GM12878 (cell line): Measurements from ENCODE around the gene ZNF860. TPM values are rescaled to one million over a fixed set of nuclear protein-coding genes. Genes with fewer than 3 reads are reported as not detected.

Experiments
- ATAC-seq: fragments of 200-7000 bp; cut with Tn5 transposase; 3 replicates; pipeline ENCODE4 v1.9.1; 2020; ENCODE audit warnings: mild to moderate bottlenecking, moderate library complexity
- BruUV-seq: library from RNA; stranded (reverse); fragments of 400-500 nt; replicated peaks from 2 replicates; lab custom pipeline; 2021; lab: Mats Ljungman, UMichigan
- CTCF ChIA-PET: fragments of 300-600 bp; sonication (Branson Sonifier 250); formaldehyde crosslinking; extraction: SDS; loops from one replicate; lab custom pipeline; 2021; ENCODE audit warnings: inconsistent platforms; lab: Yijun Ruan, JAX
- POLR2A ChIA-PET: fragments of 350-600 bp; formaldehyde crosslinking; extraction: SDS; loops from one replicate; lab custom pipeline; 2021; ENCODE audit warnings: inconsistent platforms; lab: Charles Lee
- RAD21 ChIA-PET: fragments of 300-600 bp; sonication (Branson Sonifier 250); formaldehyde crosslinking; loops from one replicate; lab custom pipeline; 2023; ENCODE audit warnings: antibody characterized with exemption; ENCODE audit not compliant: unreplicated experiment; lab: Charles Lee
- SMC1A ChIA-PET: fragments of 300-600 bp; sonication (Branson Sonifier 250); formaldehyde crosslinking; loops from one replicate; lab custom pipeline; 2023; ENCODE audit not compliant: unreplicated experiment, uncharacterized antibody; lab: Charles Lee
- DNase-seq: peaks from one replicate; pipeline ENCODE4 v3.0.0-alpha.2; 2011; ENCODE audit warnings: low read depth, low spot score
- FAIRE-seq: peaks from 3 replicates; lab custom pipeline; 2011; peaks lifted over from hg19 to GRCh38; lab: Jason Lieb, UNC
- H2AFZ ChIP-seq: 2 replicates; pipeline ENCODE4 v1.6.0; 2011; ENCODE audit warnings: low read depth, low read length, control low read depth; ENCODE audit not compliant: control insufficient read depth
- H3K27ac ChIP-seq: 2 replicates; pipeline ENCODE4 v1.5.1; 2011; ENCODE audit warnings: control low read depth; ENCODE audit not compliant: control insufficient read depth, insufficient read depth
- H3K27me3 ChIP-seq, 2 experiments: replicated peaks in 1 of 2; 2 replicates each; pipeline versions ENCODE4 v1.6.0 to v1.6.1; 2011; ENCODE audit warnings: low read length in 1 of 2; ENCODE audit not compliant: control insufficient read depth in 2 of 2, insufficient read depth in 2 of 2
- H3K36me3 ChIP-seq, 2 experiments: 2 replicates each; pipeline ENCODE4 v1.5.1; 2011; ENCODE audit warnings: low read length in 1 of 2; ENCODE audit not compliant: control insufficient read depth in 2 of 2, insufficient read depth in 2 of 2
- H3K4me1 ChIP-seq: 2 replicates; pipeline ENCODE4 v1.6.1; 2011; ENCODE audit warnings: mild to moderate bottlenecking, low read length, moderate library complexity, mixed read lengths; ENCODE audit not compliant: control insufficient read depth, insufficient read depth
- H3K4me2 ChIP-seq: 2 replicates; pipeline ENCODE4 v1.6.0; 2011; ENCODE audit warnings: control low read depth; ENCODE audit not compliant: control insufficient read depth, insufficient read depth
- H3K4me3 ChIP-seq: fragments of 200-600 bp; sonication (generic); 2 replicates; pipeline ENCODE4 v1.5.1; 2016
- H3K79me2 ChIP-seq: 2 replicates; pipeline ENCODE4 v1.6.0; 2011; ENCODE audit warnings: low read length; ENCODE audit not compliant: control insufficient read depth, insufficient read depth
- H3K9ac ChIP-seq: 2 replicates; pipeline ENCODE4 v1.8.0; 2011; ENCODE audit warnings: low read length, control low read depth, mixed read lengths; ENCODE audit not compliant: control insufficient read depth, insufficient read depth
- H3K9me3 ChIP-seq: replicated peaks from 3 replicates; pipeline ENCODE4 v1.5.1; 2011; ENCODE audit warnings: mild to moderate bottlenecking, low read length; ENCODE audit not compliant: control insufficient read depth, insufficient read depth
- H4K20me1 ChIP-seq: 2 replicates; pipeline ENCODE4 v1.6.0; 2011; ENCODE audit not compliant: control insufficient read depth, insufficient read depth
- BCL11A ChIP-seq: IDR thresholded peaks from 2 replicates; pipeline ENCODE4 v1.6.1; 2011; ENCODE audit warnings: low read depth, low read length
- BCL3 ChIP-seq: IDR thresholded peaks from 2 replicates; pipeline ENCODE4 v1.6.1; 2011; ENCODE audit warnings: borderline replicate concordance, low read depth, mild to moderate bottlenecking, moderate library complexity, low read length; ENCODE audit not compliant: insufficient read depth, poor library complexity, severe bottlenecking
- CEBPB ChIP-seq, 2 experiments: fragments of 150-350 bp in 1 of 2; IDR thresholded peaks; 2 replicates each; pipeline ENCODE4 v1.6.1; 2012 to 2014; ENCODE audit warnings: low read depth in 2 of 2, low read length in 2 of 2, borderline replicate concordance in 1 of 2, inconsistent platforms in 1 of 2
- CHD4 ChIP-seq: fragments of 200-600 bp; sonication (generic); IDR thresholded peaks from 2 replicates; pipeline ENCODE4 v1.6.1; 2016; ENCODE audit warnings: mild to moderate bottlenecking
- EGR1 ChIP-seq, 2 experiments: IDR thresholded peaks; 1 replicate in 1 of 2; 2 replicates in 1 of 2; pipeline ENCODE4 v1.6.1; 2011 to 2012; ENCODE audit warnings: low read depth in 2 of 2, low read length in 2 of 2, borderline replicate concordance in 1 of 2, mild to moderate bottlenecking in 1 of 2, moderate library complexity in 1 of 2
- IKZF2 ChIP-seq, 2 experiments: fragments of 450-650 bp; IDR thresholded peaks; 2 replicates each; pipeline ENCODE4 v1.6.1; 2017; ENCODE audit warnings: mild to moderate bottlenecking in 2 of 2, moderate library complexity in 2 of 2
- JUND ChIP-seq: IDR thresholded peaks from 2 replicates; pipeline ENCODE4 v1.6.1; 2012; ENCODE audit warnings: low read depth, mild to moderate bottlenecking, low read length, improper control_type of control experiment, moderate library complexity
- KLF5 ChIP-seq: fragments of 450-650 bp; IDR thresholded peaks from 2 replicates; pipeline ENCODE4 v1.6.1; 2014; ENCODE audit warnings: mild to moderate bottlenecking; ENCODE audit not compliant: partially characterized antibody
- MAX ChIP-seq: IDR thresholded peaks from 2 replicates; pipeline ENCODE4 v1.6.1; 2012; ENCODE audit warnings: low read depth, low read length, improper control_type of control experiment
- MEF2B ChIP-seq: fragments of 450-650 bp; IDR thresholded peaks from 2 replicates; pipeline ENCODE4 v1.6.1; 2018; ENCODE audit warnings: mild to moderate bottlenecking, moderate library complexity; ENCODE audit not compliant: partially characterized antibody, poor library complexity, severe bottlenecking
- NBN ChIP-seq: fragments of 450-650 bp; IDR thresholded peaks from 2 replicates; pipeline ENCODE4 v1.6.1; 2016
- RELB ChIP-seq: fragments of 450-650 bp; IDR thresholded peaks from 2 replicates; pipeline ENCODE4 v1.6.1; 2017; ENCODE audit warnings: low read depth, mild to moderate bottlenecking, moderate library complexity
- SIN3A ChIP-seq: IDR thresholded peaks from 2 replicates; pipeline ENCODE4 v1.6.1; 2012; ENCODE audit warnings: low read depth, low read length, improper control_type of control experiment
- YBX1 ChIP-seq: fragments of 450-650 bp; IDR thresholded peaks from 2 replicates; pipeline ENCODE4 v1.6.1; 2016; ENCODE audit warnings: antibody characterized with exemption
- WGBS: methylation state at CpG from one replicate; pipeline ENCODE4 v1.1.6; 2016; ENCODE audit warnings: low lambda C conversion rate; ENCODE audit not compliant: insufficient replicate concordance, insufficient coverage; ENCODE audit errors: missing lambda C conversion rate; 5-methylcytosine and 5-hydroxymethylcytosine counted together
- in situ Hi-C: fragments of 300-500 bp; cut with MboI; formaldehyde crosslinking; loops from 9 replicates; pipeline ENCODE4 v1.14.3; 2018; ENCODE audit warnings: mixed read lengths
- intact Hi-C: fragments of 100-400 bp; cut with micrococcal nuclease; formaldehyde crosslinking; loops from one replicate; pipeline ENCODE4 v1.14.2; 2022; ENCODE audit not compliant: unreplicated experiment
- polyA plus RNA-seq, 11 experiments: library from polyadenylated mRNA; depleted of rRNA in 4 of 11; unstranded in 6 of 11; stranded (reverse) in 5 of 11; fragments of >200 nt; fragmentation: Nextera tagmentation in 4 of 11; fragmentation: Illumina TruSeq in 1 of 11; extraction: Ambion mirVana in 4 of 11; extraction: Trizol in 1 of 11; gene quantifications; 1 replicate in 1 of 11; 2 replicates in 10 of 11; pipeline versions ENCODE4 v1.2.1 to v1.2.3, GENCODE V29; 2011 to 2016; ENCODE audit warnings: inconsistent platforms in 2 of 11, missing spikeins in 2 of 11, low read depth in 1 of 11
- total RNA-seq, 4 experiments: library from RNA; depleted of rRNA in 3 of 4; stranded (reverse); fragments of >200 nt in 3 of 4; fragmentation: Illumina TruSeq in 1 of 4; extraction: Trizol in 1 of 4; gene quantifications; 2 replicates each; pipeline versions ENCODE4 v1.2.1 to v1.2.3, GENCODE V29; 2013 to 2021

ZNF860 gene
- total and polyA plus RNA-seq, 10 of the 15 experiments (the other 5 are each of a cell fraction or from before 2014, with no cell fraction given) = not detected

DNA sequence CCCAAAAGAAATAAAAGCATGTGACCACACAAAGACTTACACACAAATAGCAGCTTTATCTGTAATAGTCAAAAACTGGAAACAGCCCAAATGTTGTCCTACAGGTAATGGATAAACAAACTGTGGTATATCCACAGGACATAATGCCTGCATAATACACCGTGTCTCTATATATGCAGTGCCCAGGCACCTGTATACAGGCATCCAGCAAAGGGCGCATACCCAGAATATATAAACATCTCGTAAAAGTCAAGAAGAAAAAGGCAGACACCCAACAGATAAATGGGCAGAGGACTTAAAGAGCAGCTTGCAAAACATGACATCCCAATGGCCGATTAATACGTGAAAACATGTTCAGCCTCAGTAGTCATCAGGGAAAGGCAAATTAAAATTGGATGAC, 7.7 kb upstream of the ZNF860 start:
- intact Hi-C loops = no loop called here
- 82% methylated on average over 5 of the region's 5 CpGs for WGBS
- no peaks in the 10 kb centered on the region for H3K36me3 ChIP-seq
- ChIA-PET RAD21 (no interaction called here), SMC1A (no interaction called here)
- DNase-seq = no peak
- peaks cover 5% of the 10 kb centered on the region for H3K4me1 ChIP-seq
- H3K79me2 ChIP-seq = no peaks in the 10 kb centered on the region
- no peak overlapping the region for H3K4me3 ChIP-seq
- in situ Hi-C loops = no loop called here
- no peak for FAIRE-seq
- peaks cover 2 to 4% of the 10 kb centered on the region in 2 experiments for H3K27me3 ChIP-seq
- H4K20me1 ChIP-seq = no peaks in the 10 kb centered on the region
- BruUV-seq = no TSS peak
- TF ChIP-seq CEBPB (IDR thresholded peaks at IDR 0.05; ENCODE audit: borderline replicate concordance in 1 of 2, low read depth in 2 of 2, low read length in 2 of 2) = no peak
- no peak for TF ChIP-seq YBX1
- no peak for TF ChIP-seq EGR1 (IDR thresholded peaks at IDR 0.05; ENCODE audit: borderline replicate concordance in 1 of 2, low read depth in 2 of 2, low read length in 2 of 2)
- no peak for TF ChIP-seq MEF2B
- no peak for TF ChIP-seq JUND
- no peak for TF ChIP-seq NBN
- no peak for TF ChIP-seq IKZF2 (IDR thresholded peaks at IDR 0.05)
- TF ChIP-seq MAX = no peak
- TF ChIP-seq BCL11A = no peak
- no peak for TF ChIP-seq CHD4
- no peak for TF ChIP-seq RELB
- no peak for TF ChIP-seq KLF5
- no peak for TF ChIP-seq SIN3A
- no peak for TF ChIP-seq BCL3
- TF ChIP-seq, all 136 proteins: peak for 0
- no peak for ATAC-seq
- ChIA-PET POLR2A (interaction anchor here (0.6 kb wide), 1 partner anchor 13 kb away, joined by 4 read pairs; no protein-coding TSS in a partner anchor), CTCF (no interaction called here)
- no peak overlapping the region for H3K9ac ChIP-seq
- no peak overlapping the region for H3K4me2 ChIP-seq
- H3K27ac ChIP-seq = no peak overlapping the region
- no peaks in the 10 kb centered on the region; the same call in 2 of the 3 replicates for H3K9me3 ChIP-seq
- H2AFZ ChIP-seq = no peak overlapping the region
